Measurements from ENCODE around the gene GJB5. TPM values are rescaled to one million over a fixed set of nuclear protein-coding genes. Genes with fewer than 3 reads are reported as not detected.
"Not testable (repeated sequence)": the region's sequence is repeated elsewhere in the genome, so short reads cannot be mapped to it uniquely, and the experiment has no call there.

The GJB5 gene
- total RNA-seq, 1 experiment from 2014 or later = not detected

GRCh38 chr1:34770891-34771504 lies 16.2 kb downstream of the GJB5 start:
- ChIA-PET POLR2A (no interaction called here), CTCF (no interaction called here)
- TF ChIP-seq CTCF (IDR thresholded peaks at IDR 0.05; ENCODE audit: insufficient read depth in 1 of 2, low read depth in 1 of 2, low read length in 1 of 2, severe bottlenecking in 1 of 2, unreplicated experiment in 1 of 2) = no peak
- DNase-seq = no peak
- Histone ChIP-seq H3K36me3 (ENCODE audit: control insufficient read depth, insufficient read depth, low read length) (no peaks in the 10 kb centered on the region), H3K27me3 (replicated peaks; ENCODE audit: control insufficient read depth, insufficient read depth, low read length) (no peaks in the 10 kb centered on the region), H3K4me3 (ENCODE audit: low read depth, low read length) (no peak overlapping the region), H3K9me3 (no peaks in the 10 kb centered on the region), H3K4me1 (no peaks in the 10 kb centered on the region)
- no peaks in the 10 kb centered on the region for H3K36me3 Mint-ChIP-seq (ENCODE audit: insufficient read depth, unreplicated experiment)
- H3K27me3 Mint-ChIP-seq (ENCODE audit: insufficient read depth, unreplicated experiment) = no peaks in the 10 kb centered on the region
- H3K4me1 Mint-ChIP-seq (ENCODE audit: low read depth, unreplicated experiment) = no peaks in the 10 kb centered on the region
- no peak overlapping the region for H3K27ac Mint-ChIP-seq (ENCODE audit: unreplicated experiment)
- H3K4me3 Mint-ChIP-seq (ENCODE audit: unreplicated experiment) = no peak overlapping the region
- no TSS peak for BruUV-seq (replicated peaks)
- intact Hi-C loops (cut with micrococcal nuclease; ENCODE audit: unreplicated experiment) = no loop called here
- H3K9me3 Mint-ChIP-seq (ENCODE audit: unreplicated experiment) = no peaks in the 10 kb centered on the region

- no TSS peak for BruUV-seq (replicated peaks)
- no peaks in the 10 kb centered on the region for H3K36me3 ChIP-seq (ENCODE audit: control insufficient read depth, insufficient read depth, low read length)
- H3K4me3 ChIP-seq (ENCODE audit: low read depth, low read length) = no peak overlapping the region
- intact Hi-C loops (cut with micrococcal nuclease; ENCODE audit: unreplicated experiment) = no loop called here
- no peaks in the 10 kb centered on the region for H3K9me3 ChIP-seq
- H3K27me3 ChIP-seq (replicated peaks; ENCODE audit: control insufficient read depth, insufficient read depth, low read length) = no peaks in the 10 kb centered on the region
- H3K4me1 ChIP-seq = no peaks in the 10 kb centered on the region
- no peaks in the 10 kb centered on the region for H3K27me3 Mint-ChIP-seq (ENCODE audit: insufficient read depth, unreplicated experiment)
- H3K4me1 Mint-ChIP-seq (ENCODE audit: low read depth, unreplicated experiment) = no peaks in the 10 kb centered on the region
- ChIA-PET POLR2A (no interaction called here), CTCF (no interaction called here)
- no peak for TF ChIP-seq CTCF (IDR thresholded peaks at IDR 0.05; ENCODE audit: insufficient read depth in 1 of 2, low read depth in 1 of 2, low read length in 1 of 2, severe bottlenecking in 1 of 2, unreplicated experiment in 1 of 2)
- H3K27ac Mint-ChIP-seq (ENCODE audit: unreplicated experiment) = no peak overlapping the region
- no peak for DNase-seq
- H3K36me3 Mint-ChIP-seq (ENCODE audit: insufficient read depth, unreplicated experiment) = no peaks in the 10 kb centered on the region
- no peaks in the 10 kb centered on the region for H3K9me3 Mint-ChIP-seq (ENCODE audit: unreplicated experiment)
- no peak overlapping the region for H3K4me3 Mint-ChIP-seq (ENCODE audit: unreplicated experiment)
Measured at GRCh38 chr1:34771573-34772371, 16.9 kb downstream of the GJB5 start.

- H3K4me1 Mint-ChIP-seq (ENCODE audit: low read depth, unreplicated experiment); CTCF ChIA-PET; H3K36me3 ChIP-seq (ENCODE audit: control insufficient read depth, insufficient read depth, low read length); H3K27me3 Mint-ChIP-seq (ENCODE audit: insufficient read depth, unreplicated experiment); H3K27ac Mint-ChIP-seq (ENCODE audit: unreplicated experiment); H3K9me3 ChIP-seq; BruUV-seq (replicated peaks); H3K9me3 Mint-ChIP-seq (ENCODE audit: unreplicated experiment); POLR2A ChIA-PET; DNase-seq; H3K36me3 Mint-ChIP-seq (ENCODE audit: insufficient read depth, unreplicated experiment); intact Hi-C loops (cut with micrococcal nuclease; ENCODE audit: unreplicated experiment); H3K4me1 ChIP-seq; H3K4me3 Mint-ChIP-seq (ENCODE audit: unreplicated experiment); H3K27me3 ChIP-seq (replicated peaks; ENCODE audit: control insufficient read depth, insufficient read depth, low read length); H3K4me3 ChIP-seq (ENCODE audit: low read depth, low read length): not testable (repeated sequence)
Measured at GRCh38 chr1:34773114-34773513, 18.3 kb downstream of the GJB5 start.

All from Caco-2 (cell line).